HepG2 (cell line): ENCODE results near the gene SEPTIN3. TPM values are rescaled to one million over a fixed set of nuclear protein-coding genes. Genes with fewer than 3 reads are reported as not detected.

Experiments
- ATAC-seq: fragments of 200-7000 bp; cut with Tn5 transposase; 3 replicates; pipeline ENCODE4 v1.9.1; 2020; ENCODE audit warnings: mild to moderate bottlenecking, moderate library complexity
- BruUV-seq: library from RNA; stranded (reverse); fragments of 400-500 nt; replicated peaks from 2 replicates; lab custom pipeline; 2021; lab: Mats Ljungman, UMichigan
- CTCF ChIA-PET: fragments of 300-600 bp; formaldehyde crosslinking; extraction: SDS; loops from one replicate; lab custom pipeline; 2021; ENCODE audit warnings: low total read pairs, inconsistent platforms, low intra/inter-chr PET ratio; lab: Yijun Ruan, JAX
- POLR2A ChIA-PET: fragments of 350-600 bp; sonication (Branson Sonifier 250); formaldehyde crosslinking; loops from one replicate; lab custom pipeline; 2020; ENCODE audit warnings: antibody characterized with exemption, inconsistent platforms; lab: Yijun Ruan, JAX
- DNase-seq: peaks from one replicate; pipeline ENCODE4 v3.0.0-alpha.2; 2015; ENCODE audit warnings: low spot score
- FAIRE-seq: peaks from 3 replicates; lab custom pipeline; 2011; peaks lifted over from hg19 to GRCh38; lab: Jason Lieb, UNC
- H2AFZ ChIP-seq: one replicate; pipeline ENCODE4 v1.6.1; 2011; ENCODE audit warnings: low read length, inconsistent platforms
- H3K27ac ChIP-seq: fragments of 300-600 bp; 3 replicates; pipeline ENCODE4 v1.8.0; 2011; ENCODE audit warnings: mixed run types, mild to moderate bottlenecking, mixed read lengths, low read length, inconsistent platforms; ENCODE audit not compliant: insufficient read depth; ENCODE audit errors: extremely low read length
- H3K27me3 ChIP-seq, 2 experiments: fragments of 200-600 bp in 1 of 2; 2 replicates in 1 of 2; 3 replicates in 1 of 2; pipeline versions ENCODE4 v1.6.0 to v1.8.0; 2011; ENCODE audit warnings: low read length in 2 of 2, mild to moderate bottlenecking in 2 of 2, moderate library complexity in 2 of 2, inconsistent platforms in 1 of 2; ENCODE audit not compliant: insufficient read depth in 2 of 2, control insufficient read depth in 1 of 2
- H3K36me3 ChIP-seq, 2 experiments: fragments of 200-600 bp in 1 of 2; replicated peaks in 1 of 2; 2 replicates in 1 of 2; 3 replicates in 1 of 2; pipeline versions ENCODE4 v1.5.1 to v1.8.0; 2011; ENCODE audit warnings: low read length in 2 of 2, inconsistent platforms in 1 of 2; ENCODE audit not compliant: insufficient read depth in 2 of 2, control insufficient read depth in 1 of 2
- H3K4me1 ChIP-seq: 2 replicates; pipeline ENCODE4 v1.5.1; 2012; ENCODE audit warnings: low read length, inconsistent platforms; ENCODE audit not compliant: insufficient read depth
- H3K4me2 ChIP-seq: 2 replicates; pipeline ENCODE4 v1.6.0; 2011; ENCODE audit warnings: low read depth, low read length, inconsistent platforms
- H3K4me3 ChIP-seq, 3 experiments: fragments of 200-600 bp in 1 of 3; sonication (generic), shearing (Covaris generic) in 1 of 3; replicated peaks in 1 of 3; 2 replicates each; pipeline ENCODE4 v1.5.1; 2011 to 2016; ENCODE audit warnings: low read length in 3 of 3, inconsistent platforms in 2 of 3, low read depth in 2 of 3, mild to moderate bottlenecking in 2 of 3, control low read depth in 1 of 3, mixed read lengths in 1 of 3; ENCODE audit not compliant: insufficient read depth in 1 of 3
- H3K79me2 ChIP-seq: one replicate; pipeline ENCODE4 v1.6.1; 2011; ENCODE audit warnings: low read length, inconsistent platforms; ENCODE audit not compliant: insufficient read depth
- H3K9ac ChIP-seq: 2 replicates; pipeline ENCODE4 v1.6.0; 2011; ENCODE audit warnings: mild to moderate bottlenecking, low read depth, low read length, inconsistent platforms; ENCODE audit not compliant: insufficient read depth
- H3K9me3 ChIP-seq: 2 replicates; pipeline ENCODE4 v1.5.1; 2012; ENCODE audit warnings: mild to moderate bottlenecking, low read length
- H4K20me1 ChIP-seq: 2 replicates; pipeline ENCODE4 v1.6.0; 2011; ENCODE audit warnings: inconsistent platforms, mild to moderate bottlenecking, low read length, moderate library complexity; ENCODE audit not compliant: insufficient read depth
- CEBPB ChIP-seq: IDR thresholded peaks from 2 replicates; pipeline ENCODE4 v1.6.1; 2011; ENCODE audit warnings: low read depth, low read length, improper control_type of control experiment, borderline replicate concordance
- GLMP ChIP-seq: sonication (generic); formaldehyde crosslinking; IDR thresholded peaks from 2 replicates; pipeline ENCODE4 v1.9.0; 2021; ENCODE audit warnings: missing genetic modification reagents, mild to moderate bottlenecking, borderline replicate concordance
- PHF20 ChIP-seq: sonication (generic); formaldehyde crosslinking; IDR thresholded peaks from 2 replicates; pipeline ENCODE4 v1.5.0; 2020; ENCODE audit warnings: mild to moderate bottlenecking, missing genetic modification reagents
- PHF21A ChIP-seq: sonication (generic); formaldehyde crosslinking; IDR thresholded peaks from 2 replicates; pipeline ENCODE4 v1.5.0; 2020; ENCODE audit warnings: mild to moderate bottlenecking, missing genetic modification reagents
- ZBTB33 ChIP-seq: sonication (generic); formaldehyde crosslinking; IDR thresholded peaks from 2 replicates; pipeline ENCODE4 v1.4.0; 2020; ENCODE audit warnings: missing genetic modification reagents
- ZBTB38 ChIP-seq: sonication (generic); formaldehyde crosslinking; IDR thresholded peaks from 2 replicates; pipeline ENCODE4 v1.5.1; 2020; ENCODE audit warnings: mild to moderate bottlenecking, missing genetic modification reagents
- ZNF44 ChIP-seq: sonication (generic); formaldehyde crosslinking; IDR thresholded peaks from 2 replicates; pipeline ENCODE4 v1.5.1; 2020; ENCODE audit warnings: mild to moderate bottlenecking, missing genetic modification reagents
- ZNF724P ChIP-seq: sonication (generic); formaldehyde crosslinking; IDR thresholded peaks from 2 replicates; pipeline ENCODE4 v1.8.0; 2022; ENCODE audit warnings: missing genetic modification reagents, borderline replicate concordance
- ZXDC ChIP-seq: sonication (generic); formaldehyde crosslinking; IDR thresholded peaks from 2 replicates; pipeline ENCODE4 v1.5.0; 2020; ENCODE audit warnings: mild to moderate bottlenecking, missing genetic modification reagents
- WGBS: methylation state at CpG from one replicate; pipeline ENCODE4 v1.1.6; 2017; ENCODE audit warnings: low lambda C conversion rate; 5-methylcytosine and 5-hydroxymethylcytosine counted together
- in situ Hi-C: cut with HindIII; loops from 2 replicates; pipeline ENCODE4 v1.10.0; 2017; ENCODE audit warnings: low pct_unique_long_range_greater_than_20kb; ENCODE audit not compliant: extremely low pct_ligation_motif_present
- intact Hi-C: fragments of 100-400 bp; cut with micrococcal nuclease; formaldehyde crosslinking; loops from one replicate; pipeline ENCODE4 v1.10.0; 2022; ENCODE audit not compliant: unreplicated experiment
- polyA plus RNA-seq, 8 experiments: library from polyadenylated mRNA; depleted of rRNA in 3 of 8; stranded (reverse) in 7 of 8; unstranded in 1 of 8; fragments of >200 nt; fragmentation: Illumina TruSeq in 4 of 8; extraction: Trizol in 4 of 8; gene quantifications; 2 replicates each; pipeline versions ENCODE4 v1.2.1 to v1.2.3, GENCODE V29; 2011 to 2016; ENCODE audit warnings: low read depth in 4 of 8, missing spikeins in 1 of 8, mixed read lengths in 1 of 8; ENCODE audit not compliant: insufficient read depth in 1 of 8
- total RNA-seq, 5 experiments: library from RNA; depleted of rRNA; stranded (reverse); fragments of >200 nt; fragmentation: Illumina TruSeq; extraction: Trizol; gene quantifications; 2 replicates each; pipeline ENCODE4 v1.2.3, GENCODE V29; 2016; ENCODE audit warnings: low read depth in 1 of 5

Gene SEPTIN3
- total and polyA plus RNA-seq, 2 of the 13 experiments (the other 11 are each of a cell fraction or from before 2014, with no cell fraction given), result 0.04 TPM; not detected in 1

- Histone ChIP-seq H3K36me3 (peaks cover 2 to 21% of the 10 kb centered on the region in 2 experiments; a peak in 3 of 5 replicates), H3K4me1 (peaks cover 71% of the 10 kb centered on the region), H3K9ac (peak overlapping the region; percentile 69), H2AFZ (peak overlapping the region; percentile 35), H3K9me3 (no peaks in the 10 kb centered on the region), H3K79me2 (peaks cover 13% of the 10 kb centered on the region), H4K20me1 (no peaks in the 10 kb centered on the region), H3K4me3 (peak overlapping the region in 2 of 3 experiments; percentile 43 to 79; a peak in 3 of 6 replicates), H3K27me3 (no peaks in the 10 kb centered on the region), H3K4me2 (peak overlapping the region; percentile 95), H3K27ac (peak overlapping the region; percentile 76)
- intact Hi-C loops, result no loop called here
- DNase-seq (no peak), FAIRE-seq (no peak), ATAC-seq (no peak)
- WGBS, result 82% methylated on average over 21 of the region's 21 CpGs
- 0 out of 2 replicates have a peak, but pooled peaks have one; percentile 44 for TF ChIP-seq GLMP (CRISPR knock-in tag)
- TF ChIP-seq PHF21A (CRISPR knock-in tag), result peak; percentile 4; the same call in 1 of the 2 replicates
- TF ChIP-seq ZBTB33 (CRISPR knock-in tag), result 0 out of 2 replicates have a peak, but pooled peaks have one; percentile 23
- peak; percentile 41; the same call in 1 of the 2 replicates for TF ChIP-seq ZNF44
- 0 out of 2 replicates have a peak, but pooled peaks have one; percentile 66 for TF ChIP-seq ZXDC (CRISPR knock-in tag)
- peak; percentile 94; the same call in 1 of the 2 replicates for TF ChIP-seq ZBTB38
- no peak for TF ChIP-seq CEBPB
- 0 out of 2 replicates have a peak, but pooled peaks have one; percentile 12 for TF ChIP-seq PHF20 (CRISPR knock-in tag)
- no peak for TF ChIP-seq ZNF724P (CRISPR knock-in tag)
- BruUV-seq, result no TSS peak
- in situ Hi-C loops, result no loop called here
- POLR2A ChIA-PET, result interaction anchor here (0.7 to 1.6 kb wide), 8 partner anchors 22 to 327 kb away, joined by 3 to 11 read pairs (median 4); partner anchors contain the start of genes CCDC134, DESI1, NDUFA6 and SNU13
- CTCF ChIA-PET, result no interaction called here
Observed at GRCh38 chr22:41947424-41948080, 21.7 kb upstream of the SEPTIN3 start.
